Measurements from ENCODE around the gene GMFB. TPM values are rescaled to one million over a fixed set of nuclear protein-coding genes. Genes with fewer than 3 reads are reported as not detected.

Gene GMFB
- total and polyA plus RNA-seq, 2 experiments from 2014 or later: 47.3 to 138 TPM

DNA sequence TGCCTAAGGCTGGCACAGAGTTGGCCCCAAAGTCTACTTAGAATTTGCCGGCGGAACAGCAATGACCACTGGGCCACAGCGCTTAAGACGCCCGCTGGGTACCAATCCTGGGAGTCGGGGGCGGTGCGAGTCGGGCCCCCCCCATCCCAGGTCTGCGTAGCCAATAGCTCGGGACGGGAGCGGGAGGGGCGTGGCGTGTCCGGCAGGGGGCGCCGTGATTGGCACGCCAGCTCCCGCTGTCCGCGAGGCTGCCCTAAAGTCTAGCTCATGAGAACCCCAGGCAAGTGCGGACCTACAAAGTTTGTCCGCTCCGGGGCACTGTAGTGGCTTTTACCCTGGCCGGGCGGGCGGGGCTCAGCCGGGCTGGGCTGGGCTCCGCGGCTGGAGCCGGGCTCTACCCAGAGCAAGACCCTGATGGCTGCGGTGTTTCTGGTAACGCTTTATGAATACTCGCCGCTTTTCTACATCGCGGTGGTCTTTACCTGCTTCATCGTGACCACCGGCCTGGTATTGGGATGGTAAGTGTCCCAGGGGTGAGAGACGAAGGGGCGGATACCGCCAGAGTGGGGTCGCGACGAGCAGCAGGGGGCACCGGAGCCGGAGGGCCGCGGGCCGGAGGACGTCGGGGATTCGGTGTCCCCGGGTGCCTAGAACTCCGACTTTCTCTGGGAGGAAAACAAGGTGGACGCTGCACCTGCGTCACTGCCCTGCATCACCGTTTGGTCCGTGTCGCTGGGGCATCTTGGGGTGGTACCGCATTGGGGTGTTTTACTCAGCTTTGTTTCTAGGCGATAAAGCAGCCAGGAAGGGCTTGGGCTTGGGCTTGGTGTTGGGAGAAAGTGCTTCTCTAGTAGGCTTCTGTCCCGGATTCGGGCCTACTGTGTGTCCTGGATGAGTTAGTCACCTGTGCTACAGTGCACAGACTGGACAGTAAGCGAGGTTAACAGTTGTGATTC, 21.0 kb upstream of the GMFB start, which contains the start of gene CGRRF1:
TSS of gene CGRRF1 (plus strand) at position 361 of the 956 bp plus-strand sequence. CDS start at position 415, 54 bp downstream.
- H3K36me3 ChIP-seq (replicated peaks; ENCODE audit: insufficient read depth, low read depth): no peaks in the 10 kb centered on the region
- no peaks in the 10 kb centered on the region for H3K27me3 ChIP-seq
- H3K4me1 ChIP-seq (ENCODE audit: insufficient read depth): peaks cover 6% of the 10 kb centered on the region
- H2AFZ ChIP-seq: peak within 1 kb of the TSS; percentile 75
- H3K4me3 ChIP-seq: peak within 1 kb of the TSS; percentile 71
- H3K4me2 ChIP-seq: peak within 1 kb of the TSS; percentile 80
- 2% methylated on average over 66 of the region's 66 CpGs for WGBS (ENCODE audit: low lambda C conversion rate, missing lambda C conversion rate)
- H3K79me2 ChIP-seq: peaks cover 46% of the 10 kb centered on the region
- no peaks in the 10 kb centered on the region for H4K20me1 ChIP-seq (ENCODE audit: insufficient read depth, poor library complexity, severe bottlenecking)
- H3K9me2 ChIP-seq (replicated peaks; ENCODE audit: insufficient read depth): no peaks in the 10 kb centered on the region
- H3K9me3 ChIP-seq (ENCODE audit: low read depth): no peaks in the 10 kb centered on the region
- H3K27ac ChIP-seq: peak within 1 kb of the TSS; percentile 81
- TF ChIP-seq EZH2phosphoT487 (IDR thresholded peaks at IDR 0.05; ENCODE audit: low read depth, severe bottlenecking, unreplicated experiment) (no peak), EZH2 (IDR thresholded peaks at IDR 0.05; ENCODE audit: borderline replicate concordance) (no peak)
- TF ChIP-seq, protein P1, sequence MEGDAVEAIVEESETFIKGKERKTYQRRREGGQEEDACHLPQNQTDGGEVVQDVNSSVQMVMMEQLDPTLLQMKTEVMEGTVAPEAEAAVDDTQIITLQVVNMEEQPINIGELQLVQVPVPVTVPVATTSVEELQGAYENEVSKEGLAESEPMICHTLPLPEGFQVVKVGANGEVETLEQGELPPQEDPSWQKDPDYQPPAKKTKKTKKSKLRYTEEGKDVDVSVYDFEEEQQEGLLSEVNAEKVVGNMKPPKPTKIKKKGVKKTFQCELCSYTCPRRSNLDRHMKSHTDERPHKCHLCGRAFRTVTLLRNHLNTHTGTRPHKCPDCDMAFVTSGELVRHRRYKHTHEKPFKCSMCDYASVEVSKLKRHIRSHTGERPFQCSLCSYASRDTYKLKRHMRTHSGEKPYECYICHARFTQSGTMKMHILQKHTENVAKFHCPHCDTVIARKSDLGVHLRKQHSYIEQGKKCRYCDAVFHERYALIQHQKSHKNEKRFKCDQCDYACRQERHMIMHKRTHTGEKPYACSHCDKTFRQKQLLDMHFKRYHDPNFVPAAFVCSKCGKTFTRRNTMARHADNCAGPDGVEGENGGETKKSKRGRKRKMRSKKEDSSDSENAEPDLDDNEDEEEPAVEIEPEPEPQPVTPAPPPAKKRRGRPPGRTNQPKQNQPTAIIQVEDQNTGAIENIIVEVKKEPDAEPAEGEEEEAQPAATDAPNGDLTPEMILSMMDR (IDR thresholded peaks at IDR 0.05; ENCODE audit: poor library complexity): peak; percentile 50
- DNase-seq (ENCODE audit: low spot score): peak; percentile 99

GRCh38 chr14:54503486-54503885, 14.7 kb upstream of the GMFB start:
- Histone ChIP-seq H3K4me1 (ENCODE audit: insufficient read depth) (no peaks in the 10 kb centered on the region), H4K20me1 (ENCODE audit: insufficient read depth, poor library complexity, severe bottlenecking) (no peaks in the 10 kb centered on the region), H3K9me3 (ENCODE audit: low read depth) (no peaks in the 10 kb centered on the region), H2AFZ (no peak overlapping the region), H3K4me3 (no peak overlapping the region), H3K27ac (no peak overlapping the region), H3K4me2 (no peak overlapping the region), H3K36me3 (replicated peaks; ENCODE audit: insufficient read depth, low read depth) (no peaks in the 10 kb centered on the region), H3K79me2 (no peaks in the 10 kb centered on the region), H3K27me3 (no peaks in the 10 kb centered on the region), H3K9me2 (replicated peaks; ENCODE audit: insufficient read depth) (no peaks in the 10 kb centered on the region)
- DNase-seq (ENCODE audit: low spot score): peak; percentile 23
- 84% methylated on average over 3 of the region's 3 CpGs for WGBS (ENCODE audit: low lambda C conversion rate, missing lambda C conversion rate)
- no peak for TF ChIP-seq EZH2 (IDR thresholded peaks at IDR 0.05; ENCODE audit: borderline replicate concordance)
- TF ChIP-seq, protein P1 (IDR thresholded peaks at IDR 0.05; ENCODE audit: poor library complexity): peak; percentile 38

DNA sequence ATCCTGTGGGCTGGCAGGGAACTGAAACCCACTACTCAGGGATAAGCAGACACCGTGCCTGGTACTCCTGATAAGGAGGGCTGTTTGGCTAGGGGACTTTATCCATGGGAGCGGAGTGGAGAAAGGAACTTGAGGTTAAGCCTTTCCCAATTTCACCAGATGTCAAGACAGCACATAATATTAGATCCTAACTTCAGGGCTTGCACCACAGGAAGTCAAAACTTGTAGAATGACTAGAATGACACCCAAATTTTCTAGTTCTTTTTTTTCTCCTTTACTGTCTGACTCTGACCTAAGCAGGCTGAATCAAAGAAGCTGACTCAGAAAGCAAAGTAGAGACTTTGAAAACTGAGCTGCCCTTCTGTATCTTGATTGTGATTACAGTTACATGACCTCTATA, 13.8 kb upstream of the GMFB start:
- TF ChIP-seq EZH2phosphoT487 (IDR thresholded peaks at IDR 0.05; ENCODE audit: low read depth, severe bottlenecking, unreplicated experiment) (no peak), EZH2 (IDR thresholded peaks at IDR 0.05; ENCODE audit: borderline replicate concordance) (no peak)
- TF ChIP-seq, protein P1 (IDR thresholded peaks at IDR 0.05; ENCODE audit: poor library complexity): no peak
- no peak for DNase-seq (ENCODE audit: low spot score)
- H3K27ac ChIP-seq: no peak overlapping the region
- no peak overlapping the region for H2AFZ ChIP-seq
- H3K36me3 ChIP-seq (replicated peaks; ENCODE audit: insufficient read depth, low read depth): no peaks in the 10 kb centered on the region
- no peak overlapping the region for H3K4me2 ChIP-seq
- peaks cover 6% of the 10 kb centered on the region for H3K4me1 ChIP-seq (ENCODE audit: insufficient read depth)
- H3K9me2 ChIP-seq (replicated peaks; ENCODE audit: insufficient read depth): no peaks in the 10 kb centered on the region
- H3K79me2 ChIP-seq: no peaks in the 10 kb centered on the region
- H3K4me3 ChIP-seq: no peak overlapping the region
- 31% methylated on average over 2 of the region's 2 CpGs for WGBS (ENCODE audit: low lambda C conversion rate, missing lambda C conversion rate)
- no peaks in the 10 kb centered on the region for H3K27me3 ChIP-seq
- H4K20me1 ChIP-seq (ENCODE audit: insufficient read depth, poor library complexity, severe bottlenecking): no peaks in the 10 kb centered on the region
- no peaks in the 10 kb centered on the region for H3K9me3 ChIP-seq (ENCODE audit: low read depth)

Measured in hepatocyte (in vitro differentiated cells).